Stomach (tissue), 9 donors: Measurements from ENCODE around the gene JCAD. TPM values are rescaled to one million over a fixed set of nuclear protein-coding genes. Genes with fewer than 3 reads are reported as not detected.

Experiments
- DNase-seq, 2 donors: peaks; one replicate each; pipeline versions ENCODE4 v3.0.0 to v3.0.0-alpha.2; 2013 to 2019
- H3K27ac ChIP-seq, 5 donors: fragments of 200-600 bp in 4 of 5; sonication (generic) in 4 of 5; one replicate each; pipeline ENCODE4 v1.5.1; 2013 to 2019; ENCODE audit warnings: mild to moderate bottlenecking in 1 of 5, moderate library complexity in 1 of 5
- H3K27me3 ChIP-seq, 3 donors: fragments of 200-600 bp; sonication (generic); one replicate each; pipeline ENCODE4 v1.5.1; 2017 to 2019; ENCODE audit warnings: mixed run types in 1 of 3
- H3K36me3 ChIP-seq, 4 donors: fragments of 200-600 bp; sonication (generic); 1 replicate in 3 of 4; 2 replicates in 1 of 4; pipeline ENCODE4 v1.5.1; 2016 to 2019
- H3K4me1 ChIP-seq, 4 donors: fragments of 200-600 bp; sonication (generic); one replicate each; pipeline ENCODE4 v1.5.1; 2016 to 2019
- H3K4me3 ChIP-seq, 4 donors: fragments of 200-600 bp; sonication (generic) in 3 of 4; one replicate each; pipeline ENCODE4 v1.5.1; 2016 to 2019; ENCODE audit warnings: mild to moderate bottlenecking in 1 of 4
- H3K9me3 ChIP-seq, 4 donors: fragments of 200-600 bp; sonication (generic); one replicate each; pipeline ENCODE4 v1.5.1; 2016 to 2019
- CTCF ChIP-seq, 7 experiments: fragments of 450-650 bp in 4 of 7; fragments of 200-600 bp in 3 of 7; sonication (generic) in 3 of 7; IDR thresholded peaks; one replicate each; pipeline ENCODE4 v1.5.1; 2016 to 2019; ENCODE audit warnings: antibody characterized with exemption in 7 of 7, control low read depth in 2 of 7, mild to moderate bottlenecking in 1 of 7
- EP300 ChIP-seq: sonication (generic); formaldehyde crosslinking; IDR thresholded peaks from one replicate; pipeline ENCODE4 v1.6.1; 2017; ENCODE audit warnings: antibody characterized with exemption
- POLR2A ChIP-seq, 4 donors: fragments of 450-650 bp; IDR thresholded peaks; one replicate each; pipeline ENCODE4 v1.6.1; 2016; ENCODE audit warnings: antibody characterized with exemption in 4 of 4, control low read depth in 2 of 4, mild to moderate bottlenecking in 1 of 4, moderate library complexity in 1 of 4
- POLR2AphosphoS5 ChIP-seq, 3 donors: sonication (generic); formaldehyde crosslinking; IDR thresholded peaks; one replicate each; pipeline ENCODE4 v1.6.1; 2016; ENCODE audit warnings: antibody characterized with exemption in 3 of 3
- WGBS, 5 donors: extraction: QIAGEN DNeasy Blood & Tissue Kit in 3 of 5; methylation state at CpG; one replicate each; pipeline versions ENCODE4 v1.1.5 to v1.1.7; 2013 to 2018; 5-methylcytosine and 5-hydroxymethylcytosine counted together
- intact Hi-C: fragments of 100-400 bp; cut with DNase I; formaldehyde crosslinking; loops from one replicate; pipeline ENCODE4 v1.15.1; 2023; ENCODE audit warnings: low total_unique reads
- polyA plus RNA-seq, 3 donors: library from polyadenylated mRNA; stranded (reverse); fragments of 200-250 nt; gene quantifications; one replicate each; pipeline ENCODE4 v1.2.3, GENCODE V29; 2013
- total RNA-seq, 5 donors: library from RNA; depleted of rRNA; stranded (reverse); fragments of >200 nt; gene quantifications; one replicate each; pipeline versions ENCODE4 v1.1.0 to v1.2.3, GENCODE V29; 2014 to 2016
- donor health status: healthy with polysubstance abuse.
- donor health status: Bipolar disorder and iron deficiency.
- donor health status: healthy.

JCAD gene
- total and polyA plus RNA-seq, 8 donors: 1.6 to 30.3 (median 10.4) TPM

DNA sequence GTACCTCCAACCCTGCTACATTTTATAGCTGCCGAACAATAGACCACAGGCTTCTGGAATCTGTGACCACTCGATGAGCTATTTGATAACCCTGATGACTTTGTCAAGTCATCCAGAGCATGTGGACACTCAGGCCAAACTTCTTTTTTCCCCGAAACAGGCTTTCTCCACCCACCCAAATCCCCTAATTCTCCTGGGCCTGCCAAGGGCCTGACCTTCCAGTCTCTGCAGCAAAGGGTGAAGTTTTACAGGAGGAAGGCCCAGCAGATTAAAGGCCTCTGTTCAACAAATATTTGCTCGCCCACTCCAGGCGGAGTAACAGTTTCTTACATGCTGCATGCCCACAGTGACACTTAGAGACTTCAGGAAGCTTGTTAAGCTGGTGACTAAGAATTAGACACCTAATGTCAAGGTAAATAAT, 2.0 kb downstream of the JCAD start:
- H3K4me1 ChIP-seq: peaks cover 21 to 51% (median 41%) of the 10 kb centered on the region in 4 donors
- intact Hi-C loops: no loop called here
- no peaks in the 10 kb centered on the region for H3K9me3 ChIP-seq
- peak overlapping the region in 3 of 4 donors; percentile 68 to 93 (median 85) for H3K4me3 ChIP-seq
- no peak for DNase-seq
- no peaks in the 10 kb centered on the region for H3K36me3 ChIP-seq
- H3K27ac ChIP-seq: peak overlapping the region in 4 of 5 donors; percentile 66 to 89 (median 82)
- no peak for TF ChIP-seq CTCF (IDR thresholded peaks at IDR 0.05)
- no peak for TF ChIP-seq POLR2AphosphoS5 (IDR thresholded peaks at IDR 0.05)
- no peak for TF ChIP-seq EP300
- no peak for TF ChIP-seq POLR2A (IDR thresholded peaks at IDR 0.05)
- peaks cover 0 to 26% (median 9%) of the 10 kb centered on the region in 3 donors for H3K27me3 ChIP-seq
- 45 to 58% (median 53%) methylated on average over 5 of the region's 5 CpGs for WGBS, 5 donors

GRCh38 chr10:30056767-30057355, 2.5 kb downstream of the JCAD start:
- peaks cover 0 to 26% (median 9%) of the 10 kb centered on the region in 3 donors for H3K27me3 ChIP-seq
- intact Hi-C loops: no loop called here
- 47 to 55% (median 53%) methylated on average over 4 of the region's 4 CpGs for WGBS, 5 donors
- peaks cover 21 to 51% (median 41%) of the 10 kb centered on the region in 4 donors for H3K4me1 ChIP-seq
- H3K36me3 ChIP-seq: no peaks in the 10 kb centered on the region
- H3K9me3 ChIP-seq: no peaks in the 10 kb centered on the region
- DNase-seq: no peak
- TF ChIP-seq POLR2AphosphoS5 (IDR thresholded peaks at IDR 0.05): no peak
- TF ChIP-seq EP300: no peak
- TF ChIP-seq POLR2A (IDR thresholded peaks at IDR 0.05): no peak
- no peak for TF ChIP-seq CTCF (IDR thresholded peaks at IDR 0.05)
- H3K4me3 ChIP-seq: no peak overlapping the region
- peak overlapping the region in 3 of 5 donors; percentile 79 to 89 (median 84) for H3K27ac ChIP-seq

DNA sequence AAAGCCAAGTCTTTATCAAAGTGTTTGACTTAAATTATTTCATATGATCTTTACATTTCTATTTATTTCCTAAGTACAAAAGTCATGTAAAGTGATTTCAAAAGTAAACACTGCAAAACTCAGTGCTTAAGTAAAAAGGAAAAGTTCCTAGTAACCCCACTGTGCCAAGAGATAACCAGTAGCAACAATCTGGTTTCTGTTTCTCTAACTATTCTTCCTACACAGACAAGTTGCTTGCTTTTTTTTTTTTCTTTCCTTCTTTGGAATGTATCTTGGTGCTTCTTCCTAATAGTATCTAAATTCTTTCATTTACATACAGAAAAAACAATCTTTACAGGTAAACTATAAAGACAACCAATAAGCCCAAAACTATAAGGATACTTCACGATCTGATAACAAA, 3.1 kb downstream of the JCAD start:
- Histone ChIP-seq H3K27me3 (peaks cover 0 to 26% (median 9%) of the 10 kb centered on the region in 3 donors), H3K4me3 (no peak overlapping the region), H3K36me3 (no peaks in the 10 kb centered on the region), H3K4me1 (peaks cover 21 to 51% (median 41%) of the 10 kb centered on the region in 4 donors), H3K27ac (peak overlapping the region in 3 of 5 donors; percentile 13 to 89 (median 79)), H3K9me3 (no peaks in the 10 kb centered on the region)
- WGBS, 5 donors: 29 to 53% (median 49%) methylated on average over 1 of the region's 1 CpG
- TF ChIP-seq CTCF (IDR thresholded peaks at IDR 0.05) (no peak), EP300 (no peak), POLR2A (IDR thresholded peaks at IDR 0.05) (no peak), POLR2AphosphoS5 (IDR thresholded peaks at IDR 0.05) (no peak)
- intact Hi-C loops: no loop called here
- no peak for DNase-seq

- Histone ChIP-seq H3K9me3 (no peaks in the 10 kb centered on the region), H3K36me3 (no peaks in the 10 kb centered on the region), H3K27me3 (peaks cover 0 to 22% (median 9%) of the 10 kb centered on the region in 3 donors), H3K4me3 (no peak overlapping the region), H3K27ac (peak overlapping the region in 3 of 5 donors; percentile 13 to 89 (median 79)), H3K4me1 (peaks cover 21 to 51% (median 43%) of the 10 kb centered on the region in 4 donors)
- 51 to 68% (median 57%) methylated on average over 3 of the region's 3 CpGs for WGBS, 5 donors
- TF ChIP-seq POLR2AphosphoS5 (IDR thresholded peaks at IDR 0.05) (peak in 2 of 3 donors; percentile 43 to 45), POLR2A (IDR thresholded peaks at IDR 0.05) (no peak)
- no peak for DNase-seq
- intact Hi-C loops: no loop called here
These were observed 4.1 kb downstream of the JCAD start for GRCh38 chr10:30055226-30055662.

GRCh38 chr10:30052062-30052461, 7.3 kb downstream of the JCAD start:
- DNase-seq: no peak
- no peaks in the 10 kb centered on the region for H3K9me3 ChIP-seq
- peaks cover 0 to 9% (median 3%) of the 10 kb centered on the region in 4 donors for H3K36me3 ChIP-seq
- H3K27me3 ChIP-seq: no peaks in the 10 kb centered on the region
- no peak overlapping the region for H3K4me3 ChIP-seq
- no peak overlapping the region for H3K27ac ChIP-seq
- peaks cover 6 to 33% (median 14%) of the 10 kb centered on the region in 4 donors for H3K4me1 ChIP-seq
- 72 to 90% (median 80%) methylated on average over 6 of the region's 6 CpGs for WGBS, 5 donors
- intact Hi-C loops: no loop called here
- TF ChIP-seq CTCF (IDR thresholded peaks at IDR 0.05): no peak
- no peak for TF ChIP-seq EP300
- no peak for TF ChIP-seq POLR2AphosphoS5 (IDR thresholded peaks at IDR 0.05)
- no peak for TF ChIP-seq POLR2A (IDR thresholded peaks at IDR 0.05)
